Prostate gland (tissue), 2 donors: ENCODE data around the gene IL12A. TPM values are rescaled to one million over a fixed set of nuclear protein-coding genes. Genes with fewer than 3 reads are reported as not detected.

Experiments
- DNase-seq: peaks from one replicate; pipeline ENCODE4 v3.0.0-alpha.2; 2019; ENCODE audit warnings: low spot score
- H3K27ac ChIP-seq, 2 donors: fragments of 200-600 bp; sonication (generic); 2 replicates each; pipeline ENCODE4 v1.5.1; 2017 to 2019
- H3K27me3 ChIP-seq: fragments of 200-600 bp; sonication (generic); replicated peaks from 2 replicates; pipeline ENCODE4 v1.5.1; 2019; ENCODE audit not compliant: insufficient read depth
- H3K36me3 ChIP-seq, 2 donors: fragments of 200-600 bp; sonication (generic); 1 replicate in 1 of 2; 2 replicates in 1 of 2; pipeline versions ENCODE4 v1.5.1 to v1.8.1; 2017 to 2019
- H3K4me1 ChIP-seq: fragments of 200-600 bp; sonication (generic); replicated peaks from 2 replicates; pipeline ENCODE4 v1.5.1; 2019
- H3K4me3 ChIP-seq, 2 donors: fragments of 200-600 bp; sonication (generic); 2 replicates each; pipeline ENCODE4 v1.5.1; 2017 to 2019
- H3K9me3 ChIP-seq: fragments of 200-600 bp; sonication (generic); 2 replicates; pipeline ENCODE4 v1.5.1; 2017
- POLR2A ChIP-seq: fragments of 450-650 bp; IDR thresholded peaks from one replicate; pipeline ENCODE4 v1.6.1; 2016; ENCODE audit warnings: antibody characterized with exemption, mild to moderate bottlenecking
- POLR2AphosphoS5 ChIP-seq: sonication (generic); formaldehyde crosslinking; IDR thresholded peaks from one replicate; pipeline ENCODE4 v1.6.1; 2017; ENCODE audit warnings: antibody characterized with exemption
- WGBS: methylation state at CpG from one replicate; pipeline ENCODE4 v1.1.5; 2018; 5-methylcytosine and 5-hydroxymethylcytosine counted together
- intact Hi-C: fragments of 100-400 bp; cut with DNase I; formaldehyde crosslinking; loops from one replicate; pipeline ENCODE4 v1.14.2; 2022
- total RNA-seq, 2 donors: library from RNA; depleted of rRNA; stranded (reverse); fragments of >200 nt; gene quantifications; one replicate each; pipeline ENCODE4 v1.1.0, GENCODE V29; 2016
- TF ChIP-seq, protein P1 (sequence below), 4 experiments: fragments of 200-600 bp in 2 of 4; fragments of 450-650 bp in 2 of 4; sonication (generic) in 2 of 4; IDR thresholded peaks; 1 replicate in 3 of 4; 2 replicates in 1 of 4; pipeline ENCODE4 v1.5.1; 2016 to 2019; ENCODE audit warnings: antibody characterized with exemption in 4 of 4, mild to moderate bottlenecking in 2 of 4, moderate library complexity in 2 of 4

IL12A gene
- total RNA-seq, 2 donors from 2014 or later, result 1.3 TPM

DNA sequence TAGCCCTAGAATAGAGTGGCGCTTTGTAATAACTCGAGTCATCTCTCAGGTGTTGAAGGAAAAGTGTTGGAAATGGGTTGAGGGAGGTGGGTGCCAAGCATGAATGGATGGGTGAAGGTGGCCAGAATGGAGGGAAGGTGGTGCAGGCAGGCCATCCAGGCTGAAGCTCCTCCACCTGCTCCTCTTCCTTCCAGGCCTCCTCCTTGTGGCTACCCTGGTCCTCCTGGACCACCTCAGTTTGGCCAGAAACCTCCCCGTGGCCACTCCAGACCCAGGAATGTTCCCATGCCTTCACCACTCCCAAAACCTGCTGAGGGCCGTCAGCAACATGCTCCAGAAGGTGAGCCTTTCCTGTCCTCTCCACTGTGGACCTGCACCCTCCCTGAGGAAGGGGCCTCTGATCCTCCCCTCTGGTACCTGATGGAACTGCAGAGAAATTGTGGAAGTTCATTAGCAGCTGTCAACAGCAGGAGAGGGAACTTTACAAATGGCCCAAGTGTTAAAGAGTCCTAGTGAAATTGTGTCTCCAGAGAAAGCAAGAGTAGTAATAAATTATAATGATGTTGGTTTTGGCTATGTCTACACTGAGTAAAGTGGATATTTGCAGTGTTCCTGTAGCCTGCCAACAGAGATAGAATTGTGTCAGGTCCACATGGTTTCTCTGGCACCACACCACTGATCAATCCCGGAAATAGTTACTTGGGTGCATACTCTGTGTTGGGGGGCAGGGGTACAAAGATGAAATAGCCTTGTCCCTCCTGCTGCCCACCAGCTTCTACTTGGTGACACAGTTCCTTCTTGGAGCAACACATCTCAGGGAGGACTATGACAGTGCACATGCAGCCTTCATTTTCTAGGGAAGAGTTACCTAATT, 1.6 kb downstream of the IL12A start:
- no peaks in the 10 kb centered on the region for H3K27me3 ChIP-seq
- 73% methylated on average over 5 of the region's 5 CpGs for WGBS
- H3K27ac ChIP-seq, result no peak overlapping the region
- H3K4me1 ChIP-seq, result no peaks in the 10 kb centered on the region
- DNase-seq, result no peak
- TF ChIP-seq POLR2AphosphoS5 (peak; percentile 39), POLR2A (no peak)
- no peak overlapping the region for H3K4me3 ChIP-seq
- H3K9me3 ChIP-seq, result no peaks in the 10 kb centered on the region
- intact Hi-C loops, result no loop called here
- no peaks in the 10 kb centered on the region for H3K36me3 ChIP-seq

DNA sequence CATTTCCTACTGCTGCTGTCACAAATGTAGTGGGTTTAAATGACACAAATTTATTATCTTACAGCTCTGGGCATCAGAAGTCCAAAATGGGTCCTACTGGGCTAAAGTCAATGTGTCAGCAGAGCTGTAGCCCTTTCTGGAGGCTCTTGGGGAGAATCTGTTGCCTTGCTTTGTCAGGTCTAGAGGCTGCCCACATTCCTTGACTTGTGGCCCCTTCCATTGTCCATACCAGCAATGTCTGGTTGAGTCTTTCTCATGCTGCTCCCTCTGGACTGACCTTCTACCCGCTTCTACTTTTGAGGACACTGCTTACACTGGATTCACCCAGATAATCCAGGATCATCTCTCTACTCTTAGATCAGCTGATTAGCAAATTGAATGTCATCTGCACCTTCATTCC, 3.0 kb downstream of the IL12A start:
- intact Hi-C loops, result no loop called here
- Histone ChIP-seq H3K27me3 (no peaks in the 10 kb centered on the region), H3K27ac (no peak overlapping the region), H3K4me1 (no peaks in the 10 kb centered on the region), H3K9me3 (no peaks in the 10 kb centered on the region), H3K4me3 (no peak overlapping the region), H3K36me3 (no peaks in the 10 kb centered on the region)
- no peak for DNase-seq
- TF ChIP-seq, protein P1, sequence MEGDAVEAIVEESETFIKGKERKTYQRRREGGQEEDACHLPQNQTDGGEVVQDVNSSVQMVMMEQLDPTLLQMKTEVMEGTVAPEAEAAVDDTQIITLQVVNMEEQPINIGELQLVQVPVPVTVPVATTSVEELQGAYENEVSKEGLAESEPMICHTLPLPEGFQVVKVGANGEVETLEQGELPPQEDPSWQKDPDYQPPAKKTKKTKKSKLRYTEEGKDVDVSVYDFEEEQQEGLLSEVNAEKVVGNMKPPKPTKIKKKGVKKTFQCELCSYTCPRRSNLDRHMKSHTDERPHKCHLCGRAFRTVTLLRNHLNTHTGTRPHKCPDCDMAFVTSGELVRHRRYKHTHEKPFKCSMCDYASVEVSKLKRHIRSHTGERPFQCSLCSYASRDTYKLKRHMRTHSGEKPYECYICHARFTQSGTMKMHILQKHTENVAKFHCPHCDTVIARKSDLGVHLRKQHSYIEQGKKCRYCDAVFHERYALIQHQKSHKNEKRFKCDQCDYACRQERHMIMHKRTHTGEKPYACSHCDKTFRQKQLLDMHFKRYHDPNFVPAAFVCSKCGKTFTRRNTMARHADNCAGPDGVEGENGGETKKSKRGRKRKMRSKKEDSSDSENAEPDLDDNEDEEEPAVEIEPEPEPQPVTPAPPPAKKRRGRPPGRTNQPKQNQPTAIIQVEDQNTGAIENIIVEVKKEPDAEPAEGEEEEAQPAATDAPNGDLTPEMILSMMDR (IDR thresholded peaks at IDR 0.05), result no peak
- TF ChIP-seq POLR2A (no peak), POLR2AphosphoS5 (no peak)
- 94% methylated on average over 1 of the region's 1 CpG for WGBS

DNA sequence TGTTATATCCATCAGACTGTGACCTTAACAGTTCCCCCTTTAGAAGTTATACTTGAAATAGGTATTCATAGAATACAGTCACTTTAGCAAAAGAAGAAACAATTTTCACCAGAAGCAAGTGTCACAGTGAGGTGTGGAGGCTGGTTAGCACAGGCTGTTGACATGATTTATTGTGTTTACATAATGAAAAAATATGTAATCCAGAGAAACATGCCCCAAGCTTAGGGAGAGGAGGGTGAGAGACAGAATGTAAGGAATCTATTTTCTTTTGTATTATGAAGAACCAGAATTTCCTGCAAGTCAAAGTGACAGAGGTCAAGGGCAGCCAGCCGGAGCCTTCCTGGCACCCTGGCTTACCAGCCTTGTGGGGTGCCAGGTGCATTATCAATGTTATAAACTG, 4.0 kb downstream of the IL12A start:
- H3K27ac ChIP-seq, result no peak overlapping the region
- intact Hi-C loops, result no loop called here

DNA sequence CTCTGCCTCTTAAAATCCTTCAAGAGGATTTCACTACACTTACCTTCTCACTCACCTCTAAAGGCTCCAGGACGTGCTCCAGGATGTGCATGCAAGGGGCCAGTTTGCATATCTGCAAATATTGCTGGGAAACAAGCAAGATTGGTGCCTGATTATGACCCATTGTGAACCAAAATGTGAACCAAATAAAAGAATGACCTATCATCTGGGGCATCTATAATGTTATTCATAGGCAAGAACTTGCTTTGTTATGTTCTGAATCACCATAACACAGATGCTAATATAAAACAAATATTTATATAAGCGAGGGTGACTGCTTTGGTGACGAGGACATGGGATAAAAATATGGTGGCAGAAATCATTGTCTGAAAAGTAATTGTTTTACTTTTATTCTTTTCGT, 5.5 kb downstream of the IL12A start:
- WGBS, result 74% methylated on average over 4 of the region's 4 CpGs
- H3K27ac ChIP-seq, result no peak overlapping the region
- no peak for DNase-seq
- H3K4me3 ChIP-seq, result no peak overlapping the region
- no peaks in the 10 kb centered on the region for H3K36me3 ChIP-seq
- intact Hi-C loops, result no loop called here
- TF ChIP-seq POLR2A, result no peak
- no peak for TF ChIP-seq POLR2AphosphoS5
- TF ChIP-seq, protein P1 (IDR thresholded peaks at IDR 0.05), result no peak
- no peaks in the 10 kb centered on the region for H3K4me1 ChIP-seq
- no peaks in the 10 kb centered on the region for H3K27me3 ChIP-seq
- H3K9me3 ChIP-seq, result no peaks in the 10 kb centered on the region

More for the DNA sequence above, 4.0 kb downstream of the IL12A start:
- Histone ChIP-seq H3K4me3 (no peak overlapping the region), H3K4me1 (no peaks in the 10 kb centered on the region), H3K36me3 (no peaks in the 10 kb centered on the region), H3K9me3 (no peaks in the 10 kb centered on the region), H3K27me3 (no peaks in the 10 kb centered on the region)
- WGBS, result 48% methylated on average over 1 of the region's 1 CpG
- no peak for DNase-seq
- TF ChIP-seq, protein P1 (IDR thresholded peaks at IDR 0.05), result no peak
- no peak for TF ChIP-seq POLR2A
- TF ChIP-seq POLR2AphosphoS5, result no peak

DNA sequence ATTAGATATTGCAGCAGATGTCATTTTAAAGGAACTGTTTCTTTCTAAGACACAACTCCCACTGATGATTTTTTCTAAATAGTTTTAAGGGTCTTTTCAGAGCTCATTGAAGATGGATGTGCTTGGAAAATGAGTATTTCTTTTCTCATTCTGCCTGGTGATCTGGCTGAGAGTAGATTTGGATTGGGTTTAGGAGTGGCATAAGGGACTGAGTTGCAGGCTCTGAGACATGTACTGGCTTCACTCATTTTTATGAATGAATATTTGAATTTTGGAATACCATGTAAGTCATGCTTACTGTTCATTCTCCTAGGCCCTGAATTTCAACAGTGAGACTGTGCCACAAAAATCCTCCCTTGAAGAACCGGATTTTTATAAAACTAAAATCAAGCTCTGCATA, 6.5 kb downstream of the IL12A start:
- H3K9me3 ChIP-seq, result no peaks in the 10 kb centered on the region
- H3K4me3 ChIP-seq, result no peak overlapping the region
- no peaks in the 10 kb centered on the region for H3K27me3 ChIP-seq
- no peaks in the 10 kb centered on the region for H3K36me3 ChIP-seq
- WGBS, result 100% methylated on average over 1 of the region's 1 CpG
- TF ChIP-seq, protein P1 (IDR thresholded peaks at IDR 0.05), result no peak
- TF ChIP-seq POLR2AphosphoS5 (no peak), POLR2A (no peak)
- DNase-seq, result no peak
- no peak overlapping the region for H3K27ac ChIP-seq
- no peaks in the 10 kb centered on the region for H3K4me1 ChIP-seq
- intact Hi-C loops, result no loop called here
